Activated CD8-positive, alpha-beta memory T cell treated with anti-CD3 and anti-CD28 coated beads, Interleukin-2, amount 50 U/mL, for 48 hours (primary cell): ENCODE results near the gene ETNK2.
"Not testable (repeated sequence)": the region's sequence is repeated elsewhere in the genome, so short reads cannot be mapped to it uniquely, and the experiment has no call there.

Experiments used
- DNase-seq: peaks from one replicate; pipeline ENCODE4 v3.0.0-alpha.2; 2020

The ETNK2 gene

DNA sequence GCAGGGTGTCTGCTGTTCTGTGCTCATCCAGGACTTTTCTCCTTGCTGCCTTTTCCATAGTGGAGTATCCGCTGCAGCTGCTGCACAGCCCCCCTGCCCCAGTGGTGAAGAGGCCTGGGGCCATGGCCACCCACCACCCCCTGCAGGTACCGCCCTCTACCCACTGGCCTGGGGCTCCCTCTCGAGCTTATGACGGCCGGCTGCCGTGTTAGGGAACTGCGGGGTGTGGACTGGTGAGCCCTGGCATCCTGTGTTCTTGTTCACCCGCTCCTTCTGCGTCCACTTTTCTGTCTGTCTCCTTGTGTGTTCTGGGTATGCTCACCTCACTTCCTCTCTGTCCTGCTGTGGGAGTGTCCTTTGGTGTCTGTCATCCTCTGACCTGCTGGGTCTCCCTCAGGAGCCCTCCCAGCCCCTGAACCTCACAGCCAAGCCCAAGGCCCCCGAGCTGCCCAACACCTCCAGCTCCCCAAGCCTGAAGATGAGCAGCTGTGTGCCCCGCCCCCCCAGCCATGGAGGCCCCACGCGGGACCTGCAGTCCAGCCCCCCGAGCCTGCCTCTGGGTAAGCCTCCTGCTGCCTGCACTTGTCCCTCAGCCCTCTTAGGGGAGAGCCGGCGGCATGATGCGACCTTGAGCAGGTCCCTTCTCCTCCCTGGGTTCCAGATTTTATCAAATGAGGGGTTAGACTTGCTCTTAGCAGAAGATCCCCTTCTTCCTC lies 29.8 kb downstream of the ETNK2 start:
- DNase-seq, result no peak

DNA sequence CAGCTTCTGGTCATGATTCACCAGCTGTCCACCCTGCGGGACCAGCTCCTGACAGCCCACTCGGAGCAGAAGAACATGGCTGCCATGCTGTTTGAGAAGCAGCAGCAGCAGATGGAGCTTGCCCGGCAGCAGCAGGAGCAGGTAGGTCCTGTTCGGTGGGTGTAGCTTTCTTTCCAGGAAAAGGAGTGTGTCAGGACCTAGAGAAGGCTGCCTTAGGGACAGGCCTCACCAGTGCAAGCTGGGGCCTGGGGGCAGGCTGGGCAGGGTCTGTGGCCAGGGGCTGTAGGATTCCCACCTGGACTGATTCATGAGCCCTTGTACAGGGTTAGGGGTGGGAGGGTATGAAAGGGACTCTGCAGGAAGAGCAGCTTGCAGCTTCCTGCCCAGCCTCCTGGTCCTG lies 35.3 kb downstream of the ETNK2 start:
- no peak for DNase-seq

DNA sequence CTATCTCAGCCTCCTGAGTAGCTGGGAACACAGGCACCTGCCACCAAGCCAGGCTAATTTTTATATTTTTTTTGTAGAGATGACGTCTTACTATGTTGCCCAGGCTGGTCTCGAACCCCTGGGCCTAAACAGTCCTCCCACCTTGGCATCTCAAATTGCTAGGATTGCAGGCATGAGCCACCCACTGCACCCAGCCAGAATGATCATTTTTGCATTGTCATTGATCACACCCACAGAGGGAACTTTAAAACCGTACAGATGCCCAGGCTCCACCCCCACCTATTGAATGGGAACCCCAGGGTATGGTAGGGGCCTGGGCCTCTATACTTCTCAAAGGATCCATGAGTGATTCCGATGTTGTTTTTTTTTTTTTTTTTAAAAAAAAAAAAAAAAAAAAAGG lies 36.7 kb downstream of the ETNK2 start:
- no peak for DNase-seq

DNA sequence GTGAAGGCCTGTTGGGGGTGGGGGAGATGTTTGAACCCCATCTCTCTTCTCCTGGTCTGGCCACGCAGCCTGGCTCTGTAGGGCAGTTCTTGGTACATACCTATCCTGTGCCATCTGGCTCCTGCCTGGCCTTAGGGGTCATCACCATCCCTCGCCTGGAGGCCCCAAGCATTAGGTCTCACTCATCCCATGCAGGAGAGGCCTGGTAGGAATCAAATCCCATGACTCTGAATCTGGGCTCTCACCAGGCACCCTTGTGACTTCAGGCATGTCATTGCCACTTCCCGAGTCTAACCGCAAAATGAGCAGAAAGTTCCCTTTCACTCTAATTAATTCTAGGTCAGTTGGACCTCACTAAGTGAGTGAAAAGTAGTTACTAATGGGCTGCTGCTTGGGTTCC lies 37.2 kb downstream of the ETNK2 start:
- DNase-seq, result no peak

DNA sequence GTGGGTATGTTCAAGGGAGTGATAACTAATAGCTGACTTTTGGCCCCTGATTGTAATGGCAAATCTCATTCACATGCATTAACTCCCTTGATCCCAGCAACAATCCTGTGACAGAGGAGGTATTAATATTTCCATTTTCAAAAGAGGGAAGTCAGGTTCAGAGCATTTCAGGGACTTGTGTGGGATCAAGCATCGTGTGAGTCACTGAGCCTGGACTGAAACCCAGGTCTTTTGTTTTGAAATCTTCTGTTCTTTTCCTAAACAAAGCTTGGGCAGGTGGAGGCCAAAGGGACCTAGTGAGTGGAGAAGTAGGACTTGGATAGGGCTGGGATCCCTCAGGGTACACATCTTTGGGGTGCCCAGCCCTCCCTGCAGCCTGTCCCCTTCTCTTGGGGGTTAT lies 37.9 kb downstream of the ETNK2 start:
- DNase-seq, result no peak

DNA sequence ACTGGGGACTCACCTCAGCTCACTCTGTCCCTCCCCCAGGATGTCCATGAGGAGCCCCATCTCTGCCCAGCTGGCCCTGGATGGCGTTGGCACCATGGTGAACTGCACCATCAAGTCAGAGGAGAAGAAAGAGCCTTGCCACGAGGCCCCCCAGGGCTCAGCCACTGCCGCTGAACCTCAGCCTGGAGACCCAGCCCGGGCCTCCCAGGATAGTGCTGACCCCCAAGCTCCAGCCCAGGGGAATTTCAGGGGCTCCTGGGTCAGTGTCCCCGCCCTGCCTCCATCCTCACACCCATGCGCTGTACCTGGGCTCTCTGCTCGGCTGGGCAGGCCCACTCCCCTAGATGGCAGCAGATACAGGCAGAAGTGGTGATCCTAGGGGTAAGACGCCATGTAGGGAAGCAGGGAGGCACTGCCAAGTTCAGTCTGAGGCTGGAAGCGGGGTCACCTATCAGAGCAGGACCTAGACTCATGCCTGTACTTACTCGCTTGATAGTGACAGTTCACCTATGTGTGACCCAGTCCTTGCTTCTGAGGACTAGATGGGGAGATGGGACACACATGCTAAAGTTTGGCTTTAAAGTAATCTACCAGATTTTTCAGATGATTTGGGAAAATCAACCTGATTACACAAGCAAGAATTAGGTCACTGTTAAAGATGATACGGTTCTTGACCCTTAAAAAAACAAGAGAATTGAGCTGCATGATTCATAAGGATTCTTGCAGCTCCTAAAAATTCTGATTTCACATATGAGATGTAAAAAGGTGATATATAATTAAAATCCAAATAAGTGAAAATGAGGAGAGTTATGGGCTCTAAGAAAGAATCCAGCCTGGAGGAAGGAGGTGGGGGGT lies 38.7 kb downstream of the ETNK2 start:
- no peak for DNase-seq

DNA sequence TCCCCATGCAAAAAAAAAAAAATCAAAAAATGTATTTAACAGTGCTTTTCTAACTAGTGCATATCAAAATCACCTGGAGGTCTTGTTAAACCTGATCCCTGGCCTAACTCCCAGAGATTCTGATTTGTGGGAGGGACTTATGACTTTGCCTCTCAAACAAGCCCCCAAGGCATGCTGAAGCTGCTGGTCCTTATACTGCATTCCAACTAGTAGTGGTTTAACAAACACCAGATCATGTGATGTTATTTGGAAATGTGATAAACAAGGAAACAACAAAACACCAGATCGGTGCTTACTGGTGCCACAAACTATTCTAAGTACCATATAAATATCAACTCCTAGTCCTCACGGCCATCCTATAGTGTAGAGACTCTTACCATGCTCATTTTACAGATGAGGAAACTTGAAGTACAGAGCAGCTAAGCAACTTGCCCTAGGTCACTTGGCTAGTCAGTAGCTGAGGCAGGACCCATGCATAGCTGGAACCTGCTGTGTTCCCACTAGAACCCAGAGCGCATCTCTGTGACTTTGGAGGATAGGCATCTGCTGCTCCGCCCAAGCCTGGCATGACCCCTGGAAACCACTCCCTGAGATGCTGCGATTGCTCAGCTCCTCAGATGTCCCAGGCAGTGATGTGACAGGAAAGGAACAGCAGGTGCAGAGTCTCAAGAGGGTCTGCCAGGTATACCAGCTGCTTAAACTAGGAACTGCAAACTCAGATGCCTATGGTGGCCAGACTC lies 40.8 kb downstream of the ETNK2 start:
- no peak for DNase-seq

DNA sequence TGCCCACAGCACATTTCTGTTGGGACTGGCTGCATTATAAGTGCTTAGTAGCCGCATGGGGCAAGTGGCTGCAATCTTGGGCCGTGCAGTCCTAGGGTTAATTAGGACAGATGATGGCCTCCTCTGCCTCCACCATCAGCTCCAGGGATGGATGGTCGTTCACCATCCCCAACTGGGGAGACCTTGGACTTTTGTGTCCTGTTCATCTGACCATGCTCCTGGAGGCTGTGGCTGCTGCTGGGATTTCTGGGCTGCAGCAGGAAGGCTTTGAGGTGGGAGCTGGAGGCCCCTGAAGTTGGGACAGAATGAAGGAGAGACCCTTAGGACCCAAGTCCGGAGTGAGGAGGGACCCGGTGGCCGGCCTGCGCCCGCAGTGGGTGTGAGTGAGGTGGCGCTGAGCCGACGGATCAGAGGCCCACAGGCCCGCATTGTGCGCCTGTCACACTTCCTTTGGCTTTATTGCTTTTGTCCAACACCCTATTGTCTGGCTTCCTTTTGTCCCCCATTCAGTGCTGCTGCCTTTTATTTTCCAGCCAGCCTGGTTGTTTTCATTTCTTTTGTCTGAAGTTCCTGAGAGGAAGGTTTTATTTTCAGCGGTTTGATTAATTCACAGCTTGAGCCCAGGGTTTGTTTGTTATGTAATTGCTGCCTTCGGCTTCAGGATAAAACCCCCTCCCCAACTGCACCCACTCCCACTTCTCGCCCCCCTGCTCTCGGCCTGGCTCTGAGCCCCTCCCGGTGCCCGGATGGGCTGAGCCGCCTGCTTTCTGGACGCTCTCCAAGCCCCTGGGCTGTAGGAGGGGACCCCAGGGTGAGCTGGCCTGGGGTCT lies 43.3 kb downstream of the ETNK2 start:
- DNase-seq, result no peak

DNA sequence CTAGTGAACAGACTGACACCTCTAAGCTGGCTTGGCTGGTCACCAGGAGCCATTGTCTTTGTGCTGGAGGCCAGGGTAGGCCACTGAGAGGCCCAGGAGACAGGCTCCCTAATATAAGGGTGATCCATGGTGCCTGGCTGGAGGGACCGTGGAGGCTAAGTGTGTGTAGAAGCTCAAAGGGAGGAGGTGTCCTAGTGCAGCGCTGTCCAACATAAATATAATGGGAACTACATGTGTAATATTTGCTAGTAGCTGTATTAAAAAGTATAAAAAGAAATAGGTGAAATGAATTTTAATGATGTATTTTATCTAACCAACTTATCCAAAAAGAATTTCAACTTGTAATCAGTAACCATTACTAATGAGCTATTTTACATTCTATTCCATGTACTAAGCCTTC lies 44.0 kb downstream of the ETNK2 start:
- DNase-seq, result no peak

DNA sequence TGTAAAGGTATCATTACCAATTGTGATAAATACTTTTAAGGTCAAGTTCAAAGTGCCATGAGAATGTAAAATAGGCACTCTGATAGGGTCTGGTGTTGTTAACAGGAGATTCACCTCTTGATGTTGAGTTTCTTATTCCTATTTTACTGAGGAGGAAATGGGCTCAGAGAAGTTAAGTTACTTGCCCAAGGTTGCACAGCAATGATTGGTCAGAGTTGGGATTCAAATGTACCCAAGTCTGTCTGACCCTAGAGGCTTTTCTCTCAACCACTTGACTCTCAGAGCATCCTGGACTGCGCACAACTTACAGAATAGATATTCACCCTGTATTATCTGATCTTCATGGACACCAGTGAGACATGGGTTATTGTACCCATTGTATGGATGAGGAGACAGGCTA lies 45.0 kb downstream of the ETNK2 start:
- no peak for DNase-seq

DNA sequence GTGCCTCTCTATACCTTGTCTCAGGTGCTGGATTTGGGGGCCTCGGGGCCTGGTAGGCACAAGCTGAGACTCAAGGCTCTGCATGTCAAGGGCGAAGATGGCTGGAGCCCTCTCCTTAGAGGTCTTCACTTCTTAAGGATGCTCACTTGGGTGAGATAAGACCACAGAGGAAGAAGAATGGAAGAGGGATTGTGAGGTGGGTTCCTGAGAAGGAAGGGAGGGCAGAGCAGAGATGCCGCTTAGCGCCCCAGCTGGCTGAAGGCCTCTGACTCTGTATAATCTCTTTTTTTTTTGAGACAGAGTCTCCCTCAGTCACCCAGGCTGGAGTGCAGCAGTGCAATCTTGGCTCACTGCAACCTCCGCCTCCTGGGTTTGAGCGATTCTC lies 46.7 kb downstream of the ETNK2 start:
- DNase-seq, result no peak

DNA sequence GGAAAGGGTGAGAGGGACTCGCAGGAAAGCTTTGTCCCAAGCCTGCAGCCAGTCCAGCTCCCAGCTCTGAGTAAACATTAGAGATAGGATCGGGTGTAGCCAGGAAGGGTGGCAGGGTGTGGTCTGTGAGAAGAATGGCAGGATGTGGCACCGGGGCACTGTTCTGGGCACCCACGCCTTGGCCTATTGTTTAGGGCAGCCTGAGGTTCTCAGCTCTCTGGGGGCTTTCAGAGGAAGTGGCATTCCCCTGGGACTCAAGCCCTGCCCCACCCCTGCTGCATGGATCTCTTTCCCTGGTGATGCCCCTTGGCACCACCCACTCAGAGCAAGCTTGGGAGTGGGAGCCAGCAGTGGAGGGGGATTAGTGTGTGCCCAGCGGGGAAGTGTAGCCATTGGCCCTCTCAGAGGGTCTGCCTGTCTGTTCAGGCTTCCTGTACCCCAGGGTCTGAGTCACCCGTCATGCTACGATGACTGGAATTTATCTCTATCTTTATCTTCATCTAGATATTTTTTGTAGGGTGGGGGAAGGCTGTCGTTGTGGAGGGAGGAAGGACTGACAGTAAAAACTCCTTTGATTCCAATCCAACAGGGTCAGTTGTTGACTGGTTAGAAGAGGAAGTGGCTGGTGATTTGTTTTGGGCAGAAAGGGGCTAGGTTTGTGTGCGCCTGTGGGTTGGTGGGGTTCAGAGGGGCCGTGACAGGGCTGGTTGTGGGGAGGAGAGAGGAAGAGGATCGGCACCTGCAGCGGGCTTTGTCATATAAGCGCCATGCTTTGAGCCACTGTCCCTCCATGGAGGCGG lies 47.3 kb downstream of the ETNK2 start:
- DNase-seq, result peak; percentile 67

DNA sequence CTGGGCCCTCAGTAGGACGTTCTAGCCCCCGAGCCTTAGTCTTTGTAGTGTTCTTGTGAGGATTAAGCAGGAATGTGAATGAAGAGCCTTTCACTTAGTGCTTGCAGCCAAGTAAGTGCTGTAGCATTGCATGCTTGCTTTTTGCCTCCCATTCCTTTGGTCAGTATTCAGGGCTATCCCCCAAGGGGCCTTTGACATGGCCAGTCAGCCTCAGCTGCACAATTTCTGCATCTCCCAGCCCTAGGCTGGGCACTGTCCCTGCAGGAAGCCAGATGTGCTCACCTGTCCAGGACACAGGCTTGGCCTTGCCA lies 48.5 kb downstream of the ETNK2 start:
- no peak for DNase-seq

DNA sequence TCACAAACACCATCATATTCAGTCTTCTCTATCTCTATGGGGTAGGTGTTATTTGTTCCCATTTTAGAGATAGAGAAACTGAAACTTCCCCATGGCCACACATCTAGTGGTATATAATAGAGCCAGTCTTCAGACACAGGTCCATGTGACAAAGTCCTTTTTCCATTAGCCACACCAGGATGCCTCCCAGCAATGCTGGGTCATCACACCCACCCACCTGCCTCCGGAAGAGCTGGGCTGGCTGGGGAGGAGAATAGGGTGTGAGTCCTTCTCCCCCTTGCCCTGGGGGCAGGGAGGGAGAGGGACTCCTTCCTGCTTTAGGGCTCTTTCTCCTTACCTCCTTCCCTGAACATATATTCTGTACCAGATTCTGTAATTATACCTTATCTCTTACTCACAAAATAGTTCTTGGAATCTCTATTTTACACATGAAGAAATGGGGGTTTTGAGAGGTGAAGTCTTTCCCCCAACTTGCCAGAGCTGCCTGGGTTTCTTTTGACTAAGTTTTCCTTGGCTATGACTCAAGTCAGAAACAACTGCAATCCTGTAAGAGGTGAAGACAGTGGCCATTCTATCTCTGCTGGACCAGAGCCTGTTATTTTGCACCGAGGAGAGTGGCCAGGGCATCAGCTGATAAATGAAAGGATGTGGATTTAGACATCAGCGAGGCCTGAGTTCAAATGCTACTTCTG lies 49.0 kb downstream of the ETNK2 start:
- peak; percentile 61 for DNase-seq

DNA sequence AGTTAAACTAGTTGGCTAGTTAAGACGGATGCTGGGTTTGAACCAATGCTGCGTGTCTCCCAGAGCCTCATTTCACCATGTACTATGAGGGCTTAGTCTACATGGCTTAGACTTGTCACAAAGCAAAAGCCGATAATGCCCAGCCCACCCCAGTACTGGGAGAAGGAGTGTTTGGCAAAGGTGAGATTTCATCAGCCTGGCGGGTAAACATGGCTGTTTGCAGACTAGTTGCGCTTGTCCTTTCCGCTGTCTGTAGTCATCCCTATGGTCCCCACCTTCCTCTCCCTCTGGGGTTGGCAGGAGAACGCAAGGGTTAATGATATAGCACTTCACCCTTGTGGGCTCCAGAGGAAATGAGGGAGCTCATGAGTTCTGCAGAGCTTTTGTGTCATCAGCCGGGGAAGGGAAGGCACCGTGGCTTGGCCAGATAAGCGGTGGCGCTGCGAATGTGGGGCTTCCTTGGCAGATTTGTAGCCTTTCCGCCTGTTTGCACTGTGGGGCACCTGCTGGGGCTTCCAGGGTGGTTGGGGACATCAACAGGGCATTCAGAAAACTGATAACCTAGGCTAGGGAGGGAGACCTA lies 49.7 kb downstream of the ETNK2 start:
- DNase-seq, result peak; percentile 67

DNA sequence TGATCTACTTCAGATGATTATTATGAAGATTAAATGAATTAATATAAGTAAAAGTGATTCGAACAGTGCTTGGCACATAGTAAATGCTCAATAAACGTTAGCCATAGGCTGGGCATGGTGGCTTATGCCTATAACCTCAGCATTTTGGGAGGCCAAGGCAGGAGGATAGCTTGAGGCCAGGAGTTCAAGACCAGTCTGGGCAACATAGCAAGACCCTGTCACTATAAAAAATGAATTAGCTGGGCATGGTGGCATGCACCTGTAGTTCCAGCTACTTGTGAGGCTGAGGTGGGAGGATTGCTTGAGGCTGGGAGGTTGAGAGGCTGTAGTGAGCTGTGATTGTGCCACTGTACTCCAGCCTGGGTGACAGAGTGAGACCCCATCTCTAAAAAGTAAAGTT lies 52.1 kb downstream of the ETNK2 start:
- DNase-seq, result not testable (repeated sequence)

DNA sequence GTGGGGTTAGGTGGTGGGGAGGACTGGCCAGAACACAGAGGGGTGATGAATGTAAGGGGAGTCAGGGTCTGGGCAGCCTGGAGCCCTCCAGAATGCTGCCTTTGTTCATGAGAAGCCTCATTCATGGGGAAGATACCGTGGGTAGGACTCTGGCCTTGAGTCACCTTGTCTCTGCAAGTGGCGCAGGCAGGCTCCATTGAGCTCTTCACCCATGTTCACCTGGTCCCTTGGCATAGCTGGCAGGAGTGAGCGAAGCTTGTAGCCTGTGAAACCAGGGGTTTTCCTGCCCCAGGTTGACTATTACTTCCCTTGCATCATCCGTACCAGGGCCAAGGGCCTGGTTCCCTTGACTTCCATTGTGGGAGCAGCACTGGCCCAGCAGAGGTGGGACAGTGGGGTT lies 53.2 kb downstream of the ETNK2 start:
- no peak for DNase-seq

DNA sequence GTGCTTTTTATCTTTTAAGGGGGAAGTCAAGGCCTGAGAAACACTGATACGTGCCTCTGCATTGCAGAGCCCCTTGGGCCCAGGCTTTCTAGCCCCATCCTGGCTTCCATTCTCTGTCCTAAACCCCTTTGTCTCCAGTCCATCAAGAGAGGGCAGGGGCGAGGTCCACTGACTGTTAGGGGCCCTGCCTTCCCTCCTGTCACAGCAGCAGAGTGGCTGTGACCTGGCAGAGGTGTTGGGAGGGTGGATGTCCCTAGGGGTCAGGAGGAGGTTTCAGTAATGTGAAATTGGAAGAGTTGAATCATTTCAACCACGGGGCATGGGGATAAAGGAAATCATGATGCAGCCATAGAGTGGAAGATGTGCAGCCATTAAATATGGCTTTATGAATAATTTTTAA lies 54.9 kb downstream of the ETNK2 start:
- no peak for DNase-seq

DNA sequence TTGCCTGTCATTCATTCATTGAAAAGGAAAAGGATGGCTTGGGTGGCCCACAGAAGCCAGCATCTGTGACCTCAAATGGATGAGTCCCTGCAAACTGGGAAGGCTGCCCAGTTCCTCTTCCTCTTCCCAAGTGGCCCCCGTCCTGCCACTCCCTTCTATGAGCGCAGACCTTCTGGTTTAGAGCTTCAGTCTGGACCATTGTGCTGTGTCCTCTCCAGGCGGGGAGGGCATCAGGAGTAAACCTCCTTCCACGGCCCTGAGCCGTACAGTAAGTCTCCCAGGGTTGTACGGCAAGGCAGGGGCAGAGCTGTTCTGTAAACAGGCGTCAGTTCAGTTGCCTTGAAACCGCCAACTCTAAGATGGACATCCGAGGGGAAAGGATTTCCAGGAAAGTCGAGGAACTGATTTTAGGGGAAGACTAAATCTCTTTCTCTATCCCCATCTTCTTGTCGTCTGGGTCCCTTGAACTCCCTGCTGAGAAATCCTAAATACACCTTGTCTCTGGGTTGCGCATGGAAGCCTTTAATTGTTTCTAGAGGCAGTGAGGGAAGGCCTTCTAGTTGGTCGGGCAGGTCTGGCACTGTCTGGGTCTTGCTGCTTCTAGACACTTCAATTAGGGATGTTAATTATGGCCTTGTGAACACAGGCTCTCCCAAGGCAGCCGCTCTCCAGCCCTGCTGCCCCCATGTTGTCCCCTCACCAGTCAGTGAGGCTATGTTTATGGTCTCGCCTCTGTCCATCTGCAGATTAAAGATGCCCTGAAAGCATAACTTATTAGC lies 56.8 kb downstream of the ETNK2 start:
- no peak for DNase-seq

DNA sequence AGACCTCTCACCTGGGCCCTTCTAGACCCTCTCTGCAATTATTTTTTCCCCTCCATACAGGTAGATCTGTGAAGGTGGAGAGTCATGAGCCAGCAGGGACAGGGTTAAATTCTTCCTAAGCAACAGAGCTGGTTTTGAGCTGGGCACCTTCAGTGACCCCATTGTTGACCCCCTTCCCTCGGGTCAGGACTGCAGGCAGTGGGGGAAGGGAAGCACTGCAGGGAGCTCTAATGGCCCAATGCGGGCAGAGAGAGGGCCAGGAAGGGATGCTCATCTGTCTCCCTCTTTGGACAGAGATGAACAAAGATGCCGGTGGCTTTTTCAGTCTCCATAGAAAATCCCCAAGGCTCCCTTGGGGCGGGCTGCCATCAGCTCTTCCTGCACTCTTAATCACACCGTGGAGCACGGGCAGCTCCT lies 57.5 kb downstream of the ETNK2 start:
- no peak for DNase-seq
